Left colon (tissue), 2 donors: Measurements from ENCODE around the gene RNF26. TPM values are rescaled to one million over a fixed set of nuclear protein-coding genes. Genes with fewer than 3 reads are reported as not detected.
A peak's percentile ranks its signal among the peaks of the same experiment; 100 is the strongest.

ENCODE experiments used
- ATAC-seq: fragments of 200-7000 bp; cut with Tn5 transposase; one replicate; pipeline ENCODE4 v1.9.1; 2020; ENCODE audit warnings: mild to moderate bottlenecking, moderate library complexity
- DNase-seq, 2 donors: peaks; one replicate each; pipeline ENCODE4 v3.0.0-alpha.2; 2020
- intact Hi-C, 2 donors: fragments of 100-400 bp; cut with DNase I in 1 of 2; cut with micrococcal nuclease in 1 of 2; formaldehyde crosslinking; loops; one replicate each; pipeline versions ENCODE4 v1.11.2 to v1.14.0; 2022; cut with DNase I, micrococcal nuclease
- total RNA-seq, 2 donors: library from RNA; stranded (reverse); fragmentation: NEBNext Ultra II Directional; extraction: Animal tissue kit (Norgen Biotek cat#: 25700); gene quantifications; one replicate each; pipeline ENCODE4 v1.2.1, GENCODE V29; 2021
- donor health status: DM: no; HTN: no; CAD: no.
- donor health status: DM: yes; HTN: yes; CAD: no.

Gene RNF26
- total RNA-seq, 2 donors from 2014 or later = 19.9 to 24.0 TPM

- no peak for DNase-seq
- ATAC-seq = no peak
- intact Hi-C loops = no loop called here
These were observed 19.6 kb upstream of the RNF26 start for GRCh38 chr11:119314726-119315125.

GRCh38 chr11:119315131-119316015 lies 19.0 kb upstream of the RNF26 start:
- intact Hi-C loops = no loop called here
- DNase-seq = peak in 1 of 2 donors; percentile 47
- ATAC-seq = peak; percentile 44

DNA sequence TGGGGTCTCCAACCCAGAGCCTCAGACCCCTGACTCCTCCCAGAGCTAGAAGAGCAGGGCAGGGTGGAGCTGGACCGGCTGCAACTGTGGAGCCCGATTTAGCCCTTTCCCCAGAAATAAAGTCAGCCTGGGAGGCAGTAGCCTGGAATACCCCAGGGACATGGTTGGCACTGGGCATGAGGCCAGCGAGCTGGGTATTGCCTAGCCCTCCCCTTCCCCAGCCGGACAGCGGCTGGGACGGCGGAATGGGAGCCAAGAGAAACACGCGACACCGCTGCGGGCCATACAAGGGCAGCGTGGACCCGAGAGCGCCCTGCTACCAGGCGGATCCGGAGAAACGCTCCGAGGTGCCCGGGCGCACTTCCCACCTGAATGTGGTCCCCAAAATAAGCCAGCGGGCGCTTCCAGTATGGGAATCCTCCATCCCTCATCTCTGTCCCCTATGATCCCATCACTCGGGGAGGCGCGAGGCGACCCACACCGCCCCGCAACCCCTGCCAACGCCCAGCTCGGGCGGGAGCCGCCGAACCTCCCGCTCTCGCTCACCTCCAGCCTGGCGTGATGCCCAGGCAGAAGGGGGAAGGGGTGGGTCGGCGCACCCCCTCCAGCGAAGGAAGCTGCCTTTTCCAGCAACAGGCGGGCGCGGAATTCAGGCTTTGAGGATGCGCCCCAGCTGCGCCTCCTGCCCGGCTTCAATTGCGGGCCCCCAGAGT lies 18.2 kb upstream of the RNF26 start:
- DNase-seq (peak; percentile 36 to 63), ATAC-seq (no peak)
- intact Hi-C loops = no loop called here

- no peak for ATAC-seq
- DNase-seq = no peak
- intact Hi-C loops = no loop called here
These were observed 17.4 kb upstream of the RNF26 start, which contains the start of gene MCAM for GRCh38 chr11:119316729-119317591. TSS of gene MCAM (minus strand) at chr11:119317130. CDS start at chr11:119317101, 29 bp downstream.

GRCh38 chr11:119317592-119318239 lies 16.6 kb upstream of the RNF26 start:
- ATAC-seq (no peak), DNase-seq (no peak)
- intact Hi-C loops = no loop called here

DNA sequence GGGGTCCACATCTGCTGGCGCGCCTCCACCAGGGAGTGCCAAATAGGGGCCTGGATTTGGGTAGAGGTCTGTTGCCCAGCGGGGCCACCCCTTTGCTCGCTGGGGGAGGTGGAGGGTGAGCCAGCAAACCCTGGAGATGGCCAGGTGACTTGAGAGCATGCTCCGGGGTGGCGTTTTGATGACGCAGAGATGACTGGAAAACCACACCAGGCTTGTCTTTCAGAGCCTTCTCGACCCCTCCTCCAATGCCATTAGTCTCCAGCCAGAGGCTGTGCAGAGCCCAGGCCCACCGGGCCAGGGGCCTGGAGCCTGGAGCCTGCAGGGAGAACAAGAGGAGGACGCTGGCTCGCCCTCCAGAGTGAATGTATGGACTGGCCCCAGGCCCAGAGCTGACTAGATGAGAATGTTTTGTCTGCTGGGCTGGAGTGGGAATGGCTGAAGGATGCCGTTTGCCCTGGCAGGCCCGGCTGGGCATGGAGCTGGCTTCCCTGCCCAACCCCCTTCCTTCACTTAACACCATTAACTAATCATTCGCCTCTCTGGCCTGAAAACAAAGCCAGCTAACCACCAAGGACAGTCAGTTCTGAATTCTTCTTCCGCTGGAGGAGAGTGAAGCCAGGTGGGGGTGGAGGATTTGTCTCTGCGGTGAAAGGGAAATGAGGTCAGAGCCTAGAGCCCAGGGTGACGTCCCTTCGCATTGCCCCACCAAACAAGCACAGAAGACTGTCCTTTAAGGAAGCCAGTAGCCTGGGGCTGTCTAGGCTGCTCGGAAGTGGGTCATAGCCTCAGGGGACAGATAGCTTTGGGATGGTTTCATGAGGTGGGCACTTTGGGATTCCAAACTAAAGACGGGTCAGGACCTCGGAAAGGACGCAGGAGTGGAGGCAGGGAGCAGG lies 15.8 kb upstream of the RNF26 start:
- DNase-seq (peak in 1 of 2 donors; percentile 64), ATAC-seq (no peak)
- intact Hi-C loops = no loop called here

DNA sequence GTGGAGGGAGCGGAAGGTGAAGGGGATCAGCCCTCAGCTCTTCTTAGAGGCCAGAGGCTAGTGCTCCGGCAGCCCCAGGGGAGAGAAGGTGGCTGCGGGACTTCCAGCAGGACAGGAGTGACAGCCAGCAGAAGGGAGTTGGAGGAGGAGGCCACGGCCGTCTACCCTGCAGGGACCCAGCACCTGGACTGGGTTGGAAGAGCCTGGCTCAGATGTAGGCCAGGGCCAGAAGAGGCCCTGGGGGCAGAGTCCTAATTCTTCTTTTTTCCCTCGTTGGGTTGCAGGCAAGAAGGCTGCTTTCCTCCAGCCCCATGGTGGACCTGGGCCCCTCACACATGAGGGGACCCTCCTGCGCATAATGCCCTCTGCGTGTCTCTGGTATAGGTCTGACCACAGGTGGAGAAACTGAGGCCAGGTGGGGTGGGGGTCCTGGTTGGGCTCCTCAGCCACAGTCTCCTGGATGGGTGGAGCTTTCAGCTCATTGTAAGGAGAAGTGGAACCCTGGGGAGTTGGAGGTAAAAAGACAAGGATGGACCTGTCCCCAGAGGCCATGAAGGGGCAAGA lies 15.1 kb upstream of the RNF26 start:
- ATAC-seq (no peak), DNase-seq (no peak)
- intact Hi-C loops = no loop called here

DNA sequence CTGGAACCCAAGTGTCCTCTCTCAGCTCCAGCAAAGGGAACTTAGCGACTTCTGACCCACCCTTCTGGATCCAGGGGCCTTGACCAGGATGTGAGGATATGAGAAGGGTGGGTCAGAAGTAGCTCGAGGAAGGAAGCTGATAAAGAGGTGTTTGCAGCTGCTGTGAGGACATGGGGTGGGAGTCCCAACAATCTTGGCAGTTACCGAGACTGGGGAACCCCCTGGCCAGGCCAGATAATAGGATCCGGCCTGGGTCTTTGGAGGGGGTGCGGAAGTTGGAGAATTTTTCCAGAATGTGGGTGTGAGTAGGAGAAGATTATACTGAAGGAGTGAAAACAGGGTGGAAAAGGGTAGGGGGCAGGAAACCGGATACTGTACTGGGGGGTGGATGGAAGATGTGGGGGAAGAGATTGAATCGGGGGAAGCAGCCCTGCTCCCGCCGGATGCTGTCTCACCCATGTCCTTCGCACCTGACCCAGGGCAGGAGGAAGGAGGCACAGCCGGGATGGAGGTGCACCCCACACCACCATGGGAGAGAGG lies 14.6 kb upstream of the RNF26 start:
- intact Hi-C loops = loop anchor here in 1 of 2 donors (5.0 kb wide), 1 partner anchor 112 kb away; the partner anchor contains the start of gene CBL
- DNase-seq (no peak), ATAC-seq (no peak)

- no peak for ATAC-seq
These were observed 14.0 kb upstream of the RNF26 start for GRCh38 chr11:119320240-119320775.

GRCh38 chr11:119320776-119321524 lies 13.4 kb upstream of the RNF26 start:
- DNase-seq (peak in 1 of 2 donors; percentile 56), ATAC-seq (peak; percentile 53)
- intact Hi-C loops = loop anchor here in 1 of 2 donors (5.0 kb wide), 1 partner anchor 114 kb away; the partner anchor contains the start of gene CBL

More at GRCh38 chr11:119320240-119320775, 14.0 kb upstream of the RNF26 start:
- intact Hi-C loops = loop anchor here in 1 of 2 donors (5.0 kb wide), 1 partner anchor 113 kb away; the partner anchor contains the start of gene CBL
- DNase-seq = no peak

DNA sequence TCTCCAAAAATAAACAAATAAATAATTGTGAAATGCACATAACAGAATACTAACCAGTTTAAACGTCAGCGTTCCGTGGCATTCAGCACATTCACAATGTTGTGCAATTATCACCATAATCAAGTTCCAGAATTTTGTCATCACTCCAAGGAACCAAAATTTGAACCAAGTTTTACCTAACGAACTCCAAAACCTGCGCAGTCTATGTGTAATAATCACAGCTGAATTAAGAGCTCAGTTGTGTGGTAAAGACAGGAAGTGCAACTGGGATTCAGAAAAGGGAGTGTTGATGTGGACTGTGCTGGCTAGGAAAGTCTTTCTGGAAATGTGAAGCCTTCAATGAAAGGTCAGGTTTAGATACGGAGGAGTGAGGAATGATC lies 12.0 kb upstream of the RNF26 start:
- no peak for ATAC-seq
- intact Hi-C loops = loop anchor here in 1 of 2 donors (5.0 kb wide), 1 partner anchor 115 kb away; the partner anchor contains the start of gene CBL
- DNase-seq = no peak

GRCh38 chr11:119322921-119323531 lies 11.3 kb upstream of the RNF26 start:
- intact Hi-C loops = loop anchor here in 1 of 2 donors (5.0 kb wide), 1 partner anchor 116 kb away; the partner anchor contains the start of gene CBL

GRCh38 chr11:119323532-119324033 lies 10.7 kb upstream of the RNF26 start:
- ATAC-seq (peak; percentile 40), DNase-seq (peak in 1 of 2 donors; percentile 85)
- intact Hi-C loops = loop anchor here in 1 of 2 donors (5.0 kb wide), 1 partner anchor 116 kb away; the partner anchor contains the start of gene CBL

More at GRCh38 chr11:119322921-119323531, 11.3 kb upstream of the RNF26 start:
- no peak for ATAC-seq
- DNase-seq = no peak

DNA sequence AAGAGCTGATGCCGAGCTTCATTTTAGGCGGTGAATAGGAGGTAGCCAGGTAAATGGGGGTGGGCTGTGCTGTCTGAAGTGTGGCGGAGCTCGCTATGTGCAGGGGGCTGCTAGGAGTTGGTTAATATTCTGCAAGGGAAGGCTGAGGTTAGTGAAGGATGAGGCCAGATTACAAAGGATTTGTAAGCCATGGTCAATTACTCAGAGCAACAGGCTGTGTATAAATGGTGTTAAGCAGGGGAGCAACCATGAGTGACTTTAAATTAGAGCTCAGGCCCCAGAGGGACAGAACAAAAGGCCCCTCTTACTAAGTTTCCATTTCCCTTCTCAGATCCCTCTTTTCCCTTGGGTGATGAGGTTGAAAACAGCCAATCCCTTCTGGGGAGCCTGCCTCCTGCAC lies 10.1 kb upstream of the RNF26 start:
- ATAC-seq = no peak
- intact Hi-C loops = loop anchor here in 1 of 2 donors (5.0 kb wide), 1 partner anchor 117 kb away; the partner anchor contains the start of gene CBL
- DNase-seq = no peak

DNA sequence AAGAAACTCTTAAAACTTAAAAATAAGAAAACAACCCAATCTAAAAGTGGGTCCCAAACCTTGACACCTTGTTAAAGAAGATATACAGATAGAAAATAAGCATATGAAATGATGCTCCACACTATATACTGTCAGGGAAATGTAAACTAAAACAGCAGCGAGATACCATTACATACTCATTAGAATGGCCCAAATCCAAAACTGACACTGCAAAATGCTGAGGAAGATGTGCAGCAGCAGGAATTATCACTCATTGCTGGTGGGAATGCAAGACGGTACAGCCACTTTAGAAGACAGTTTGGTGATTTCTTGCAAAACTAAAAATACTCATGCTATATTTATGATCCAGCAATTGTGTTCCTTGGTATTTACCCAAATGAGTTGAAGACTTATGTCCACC lies 5.0 kb upstream of the RNF26 start:
- DNase-seq (no peak), ATAC-seq (no peak)
- intact Hi-C loops = no loop called here
